ENCODE data around the gene LRPAP1. TPM values are rescaled to one million over a fixed set of nuclear protein-coding genes. Genes with fewer than 3 reads are reported as not detected.
A peak's percentile ranks its signal among the peaks of the same experiment; 100 is the strongest.

LRPAP1 gene
- total RNA-seq, 1 donor from 2014 or later = 68.1 TPM

DNA sequence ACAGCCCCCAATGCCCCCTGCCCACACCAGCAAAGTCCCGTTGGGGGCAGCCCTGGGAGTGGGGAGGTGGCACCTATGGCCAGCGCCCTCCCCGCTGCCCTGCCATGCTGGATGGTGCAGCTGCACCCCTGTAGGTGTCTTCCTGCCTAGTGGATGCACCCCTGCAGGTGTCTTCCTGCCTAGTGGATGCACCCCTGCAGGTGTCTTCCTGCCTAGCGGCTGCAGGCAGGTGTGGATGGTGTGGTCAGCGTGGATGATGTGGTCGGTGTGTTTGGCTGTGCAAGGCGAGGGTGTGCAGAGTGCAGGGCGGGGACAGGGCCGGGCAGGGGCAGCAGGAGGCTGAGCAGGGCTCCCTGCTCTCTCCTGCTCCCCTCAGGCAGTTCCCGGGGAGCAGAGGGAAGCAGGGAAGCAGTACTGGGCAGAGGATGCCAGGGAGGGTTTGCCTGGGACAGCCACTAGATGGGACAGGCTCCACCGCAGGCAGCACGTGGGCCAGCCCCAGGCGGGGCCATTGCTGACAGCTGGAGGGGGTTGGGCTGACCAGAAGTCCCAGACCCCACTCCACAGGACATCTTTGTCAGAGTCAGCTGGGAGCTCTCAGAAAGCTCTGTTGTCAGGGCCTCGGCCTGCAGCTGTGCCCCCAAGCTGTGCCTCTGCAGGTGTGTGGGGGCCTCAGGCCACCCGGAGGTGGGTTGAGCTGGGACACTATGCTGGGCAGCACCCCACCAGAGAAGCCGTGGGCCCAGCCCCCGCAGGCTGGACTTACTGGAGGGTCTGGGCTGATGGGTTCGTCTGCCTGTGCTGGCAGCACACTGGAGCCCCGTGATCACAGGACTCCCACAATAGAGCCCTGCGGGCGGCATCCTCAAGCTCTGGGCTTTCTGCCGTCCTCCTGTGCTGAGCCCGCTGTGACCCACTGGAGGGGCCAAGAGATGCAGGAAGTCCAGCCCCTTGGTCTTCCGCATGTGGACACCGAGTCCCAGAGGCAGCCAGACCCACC is 45.4 kb downstream of the LRPAP1 start:
- DNase-seq (ENCODE audit: low spot score) = no peak

DNA sequence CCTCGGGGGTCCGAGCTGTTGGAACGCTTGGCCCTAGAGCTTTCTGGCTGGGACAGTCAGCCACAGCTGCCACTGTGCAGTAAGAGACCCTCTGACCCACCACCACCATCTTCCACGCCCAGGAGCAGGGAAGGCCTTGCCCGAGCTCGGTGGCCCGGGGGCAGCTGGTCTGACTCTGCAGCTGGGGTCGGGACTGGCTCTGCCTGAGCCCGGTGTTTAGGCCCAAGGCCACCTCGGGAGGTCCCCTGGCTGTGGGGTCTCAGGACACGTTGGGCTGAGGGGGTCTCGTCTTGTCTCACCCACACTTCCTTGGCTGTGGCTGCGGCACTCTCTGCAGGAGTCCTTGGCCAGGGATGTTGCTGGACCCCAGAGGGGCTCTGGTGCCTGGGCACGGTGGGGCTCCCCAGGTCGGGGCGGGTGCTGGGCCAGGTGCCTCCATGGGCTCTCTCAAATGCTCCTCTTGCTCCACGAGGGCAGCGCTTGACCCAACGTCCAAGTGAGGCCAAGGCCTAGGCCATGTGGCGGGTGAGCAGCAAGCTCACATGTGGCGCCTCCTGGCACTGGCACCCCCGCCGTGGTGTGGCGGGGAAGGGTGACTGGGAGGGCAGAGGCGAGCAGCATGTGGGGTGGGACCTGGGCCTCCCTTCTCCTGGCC is 46.2 kb downstream of the LRPAP1 start:
- no peak for DNase-seq (ENCODE audit: low spot score)

DNA sequence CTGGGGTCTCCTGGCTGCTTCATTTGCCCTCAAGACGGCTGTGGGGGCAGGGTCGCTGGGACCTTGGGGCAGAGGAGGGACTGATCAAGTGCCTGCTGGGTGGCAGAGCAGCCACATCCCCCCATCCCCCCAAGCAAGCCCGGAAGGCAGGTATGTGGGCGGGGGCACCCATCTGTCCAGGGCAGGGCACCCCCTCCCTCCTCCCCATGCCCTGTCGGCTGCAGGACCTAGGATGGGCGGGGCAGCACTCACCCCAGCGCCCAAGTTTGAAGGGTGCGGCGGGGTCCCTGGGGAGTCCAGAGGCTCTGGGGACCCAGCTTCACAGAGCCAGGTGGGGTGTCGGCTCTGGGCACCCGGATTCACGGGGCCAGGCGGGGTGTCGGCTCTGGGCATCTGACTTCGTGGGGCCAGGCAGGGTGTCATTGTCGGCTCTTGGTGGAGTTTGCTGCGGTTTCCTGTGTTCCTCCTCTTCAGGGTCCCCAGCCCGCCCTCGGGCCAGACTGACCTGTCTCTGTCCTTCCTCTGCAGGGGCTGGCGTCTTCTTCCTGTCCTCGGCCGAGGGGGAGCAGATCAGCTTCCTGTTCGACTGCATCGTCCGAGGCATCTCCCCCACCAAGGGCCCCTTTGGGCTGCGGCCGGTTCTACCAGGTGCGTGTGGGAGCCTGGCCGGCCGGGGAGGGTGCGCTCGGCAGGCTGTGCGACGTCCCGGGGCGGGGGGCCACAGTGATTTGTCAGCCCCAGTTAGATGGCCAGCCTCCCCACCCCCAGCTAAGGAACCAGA is 47.0 kb downstream of the LRPAP1 start:
- DNase-seq (ENCODE audit: low spot score) = peak; percentile 44

DNA sequence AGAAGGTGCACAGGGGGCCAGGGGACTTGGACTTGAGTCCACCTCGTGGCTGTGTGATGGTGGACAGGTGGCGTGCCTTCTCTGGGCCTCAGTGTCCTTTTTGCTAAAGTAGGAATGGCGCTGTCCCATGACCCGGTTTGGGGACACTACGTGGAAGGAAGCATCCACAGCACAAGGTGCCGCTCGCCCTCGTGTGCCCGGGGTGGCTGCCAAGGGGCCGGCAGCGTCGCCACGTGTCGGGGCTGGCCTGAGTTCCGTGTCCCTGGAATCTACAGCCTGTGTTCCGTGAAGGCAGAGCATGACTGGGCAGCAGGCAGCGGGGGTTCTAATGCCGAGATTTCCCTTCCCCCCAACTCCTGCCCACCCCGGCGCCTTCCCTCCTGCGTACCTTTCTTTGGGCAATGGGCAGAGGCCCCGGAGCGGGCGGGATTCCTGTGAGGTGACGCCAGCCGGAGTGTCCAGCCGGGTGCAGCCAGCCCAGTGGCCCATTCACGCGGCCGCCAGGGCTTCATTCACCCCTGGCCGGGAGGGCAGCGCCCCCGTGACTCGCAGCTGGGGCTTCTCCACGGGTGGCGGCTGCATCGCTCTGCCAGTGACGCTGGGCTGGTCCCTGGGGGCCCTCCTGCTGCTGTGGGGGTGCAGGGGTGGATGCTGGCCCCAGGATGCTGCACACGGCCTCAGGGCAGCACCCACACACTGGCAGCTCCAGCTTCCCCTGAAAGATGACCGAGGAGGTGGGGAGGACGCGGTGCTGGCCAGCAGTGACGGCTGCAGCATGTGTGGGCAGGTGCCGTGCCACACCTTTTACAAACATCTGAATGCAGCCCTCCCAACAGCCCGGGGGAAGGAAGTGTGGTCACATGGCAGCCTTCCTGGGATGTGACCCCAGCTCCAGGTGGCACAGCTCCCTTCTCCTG is 47.9 kb downstream of the LRPAP1 start:
- DNase-seq (ENCODE audit: low spot score) = peak; percentile 43

DNA sequence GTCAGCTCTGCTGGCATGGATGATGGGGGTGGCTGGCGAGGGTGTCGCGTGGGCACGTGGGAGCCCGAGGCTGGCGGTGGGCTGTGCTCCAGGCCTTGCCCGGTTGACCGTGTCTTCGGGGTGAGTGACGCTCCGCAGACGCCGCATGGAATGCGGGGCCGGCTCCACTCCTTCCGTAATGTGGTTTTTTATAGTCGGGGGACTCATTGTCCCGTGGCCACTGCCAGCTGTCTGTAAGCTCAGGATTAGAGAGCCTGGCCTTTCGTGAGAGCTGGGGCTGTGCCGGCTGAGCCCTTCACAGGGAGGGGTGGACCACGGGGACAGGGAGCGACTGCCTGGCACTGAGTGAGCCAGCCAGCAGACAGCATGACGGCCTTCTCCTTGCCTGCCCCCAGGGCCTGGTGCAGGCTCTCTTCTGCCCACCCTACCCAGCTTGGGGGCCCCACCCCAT is 48.7 kb downstream of the LRPAP1 start:
- DNase-seq (ENCODE audit: low spot score) = peak; percentile 39

DNA sequence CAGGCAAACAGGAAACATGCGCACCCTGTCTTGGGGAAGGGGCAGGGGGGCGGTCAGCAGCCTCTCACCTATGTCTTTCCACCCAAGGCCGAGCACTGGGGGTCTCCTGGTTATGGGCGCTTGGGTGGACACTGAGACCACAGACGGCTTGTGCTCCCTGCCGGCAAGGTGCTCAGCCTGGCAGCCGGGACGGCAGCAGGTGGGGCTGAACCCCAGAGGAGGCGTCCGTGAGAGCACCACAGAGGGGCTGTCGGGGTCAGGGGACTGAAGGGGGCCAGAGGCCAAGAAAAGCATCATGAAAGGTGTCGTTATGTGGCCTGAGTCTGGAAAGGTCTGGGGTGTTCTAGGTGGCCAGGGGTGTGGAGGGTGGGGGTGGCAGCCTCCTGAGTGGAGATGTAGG is 49.5 kb downstream of the LRPAP1 start:
- no peak for DNase-seq (ENCODE audit: low spot score)

DNA sequence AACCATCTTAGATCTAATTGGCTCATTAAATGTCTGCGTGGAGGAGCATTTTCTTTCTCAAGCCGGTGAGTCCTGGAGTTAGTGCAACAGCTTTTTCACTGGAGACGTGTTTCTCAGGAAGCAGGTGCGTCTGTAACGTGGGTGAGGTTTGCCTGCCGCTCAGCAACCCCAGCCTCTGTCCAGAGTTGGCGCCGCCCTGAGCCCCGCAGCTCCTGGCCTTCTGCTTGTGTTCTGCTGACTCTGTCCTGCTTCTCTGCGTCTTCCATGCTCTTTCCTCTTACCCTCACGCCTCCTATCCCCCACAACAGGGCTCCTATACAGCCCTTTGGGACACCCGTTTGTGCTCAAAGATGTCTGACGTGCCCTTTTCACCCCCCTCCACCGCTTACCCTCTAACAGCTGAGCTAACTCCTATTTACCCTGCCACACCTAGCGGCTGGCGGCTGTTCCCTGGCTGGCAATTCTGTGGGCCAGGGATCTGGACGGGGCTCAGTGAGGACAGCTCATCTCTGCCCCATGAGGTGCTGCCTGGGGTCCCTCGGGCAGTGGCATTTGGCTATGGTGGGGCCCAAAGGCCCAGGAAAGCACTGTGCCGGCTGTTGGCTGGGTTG is 50.3 kb downstream of the LRPAP1 start:
- no peak for DNase-seq (ENCODE audit: low spot score)

DNA sequence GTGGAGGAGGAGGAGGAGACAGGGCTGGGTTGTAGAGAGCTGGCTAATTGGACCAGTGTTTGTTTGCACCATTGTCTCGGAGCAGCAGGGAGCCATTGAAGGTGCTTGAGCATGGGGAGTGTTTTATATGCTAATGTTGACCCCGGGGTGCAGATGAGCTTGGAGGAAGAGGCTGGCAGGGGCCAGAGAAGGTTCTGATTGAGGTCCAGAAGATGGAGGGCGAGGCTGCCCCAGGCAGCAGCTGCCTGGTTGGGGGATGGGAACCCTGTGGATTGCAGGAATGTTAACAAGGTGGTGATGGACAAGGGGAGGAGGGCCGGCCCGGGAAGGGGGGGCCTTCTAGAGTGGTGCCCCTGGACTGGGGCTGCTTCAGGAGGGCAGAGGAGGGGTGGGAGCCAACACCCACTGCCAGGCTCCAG is 51.1 kb downstream of the LRPAP1 start:
- DNase-seq (ENCODE audit: low spot score) = no peak

DNA sequence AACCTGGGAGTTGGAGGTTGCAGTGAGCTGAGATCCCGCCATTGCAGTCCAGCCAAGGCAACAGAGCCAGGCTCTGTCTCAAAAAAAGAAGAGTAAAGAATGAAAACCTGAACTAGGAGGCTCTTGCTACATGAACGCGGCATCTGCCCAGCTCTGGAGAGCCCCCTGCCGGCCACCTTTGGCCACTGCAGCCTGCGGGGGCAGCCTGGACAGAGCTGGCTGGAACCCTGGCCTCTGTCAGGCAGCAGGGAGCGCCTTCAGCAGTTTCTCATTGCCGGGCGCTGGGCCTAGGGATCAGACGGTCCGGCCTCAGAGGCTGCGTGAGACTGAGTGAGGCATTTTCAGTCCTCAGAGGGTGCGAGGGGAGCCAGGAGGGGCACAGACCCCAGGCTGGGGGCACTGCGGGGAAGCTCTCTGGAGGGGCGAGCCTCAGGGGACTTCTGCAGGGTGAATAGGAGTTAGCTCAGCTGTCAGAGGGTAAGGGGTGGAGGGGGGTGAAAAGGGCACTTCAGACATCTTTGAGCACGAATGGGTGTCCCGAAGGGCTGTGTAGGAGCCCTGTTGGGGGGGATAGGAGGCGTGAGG is 51.6 kb downstream of the LRPAP1 start:
- DNase-seq (ENCODE audit: low spot score) = peak; percentile 77

DNA sequence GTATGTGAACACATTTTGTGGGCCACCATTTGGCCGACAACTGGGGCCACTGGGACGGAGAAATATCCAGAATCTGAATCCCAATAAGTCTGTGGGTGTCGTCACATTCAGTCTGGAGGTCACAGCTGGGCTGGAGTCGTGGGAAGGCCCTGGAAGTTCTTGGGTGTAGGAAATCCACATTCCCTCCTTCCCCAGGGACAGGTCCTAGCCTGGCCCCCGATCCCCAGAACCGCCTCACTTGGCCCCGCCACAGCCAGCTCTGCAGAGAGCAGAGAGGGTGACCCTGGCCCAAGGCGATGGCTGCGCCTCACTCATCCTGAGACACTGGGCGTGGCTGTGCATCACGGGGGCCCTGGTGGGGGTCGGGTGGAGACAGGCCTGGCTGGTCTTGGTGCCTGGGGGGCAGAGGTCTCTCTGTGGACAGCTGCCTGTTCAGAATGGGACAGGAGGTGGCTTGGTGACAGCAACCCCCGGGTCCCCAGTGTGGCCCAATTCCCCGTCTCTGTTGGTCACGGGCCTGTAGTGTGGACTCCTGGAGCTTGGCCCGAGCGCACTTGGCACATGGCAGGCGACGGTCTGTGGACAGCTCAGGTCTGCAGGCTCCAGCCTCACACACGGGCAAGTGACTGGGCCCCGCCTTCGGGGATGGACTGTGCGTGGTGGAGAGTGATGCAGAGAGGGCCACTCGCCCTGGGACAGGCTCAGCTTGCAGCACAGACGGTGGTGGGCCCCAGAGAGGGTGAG is 52.7 kb downstream of the LRPAP1 start:
- DNase-seq (ENCODE audit: low spot score) = no peak

DNA sequence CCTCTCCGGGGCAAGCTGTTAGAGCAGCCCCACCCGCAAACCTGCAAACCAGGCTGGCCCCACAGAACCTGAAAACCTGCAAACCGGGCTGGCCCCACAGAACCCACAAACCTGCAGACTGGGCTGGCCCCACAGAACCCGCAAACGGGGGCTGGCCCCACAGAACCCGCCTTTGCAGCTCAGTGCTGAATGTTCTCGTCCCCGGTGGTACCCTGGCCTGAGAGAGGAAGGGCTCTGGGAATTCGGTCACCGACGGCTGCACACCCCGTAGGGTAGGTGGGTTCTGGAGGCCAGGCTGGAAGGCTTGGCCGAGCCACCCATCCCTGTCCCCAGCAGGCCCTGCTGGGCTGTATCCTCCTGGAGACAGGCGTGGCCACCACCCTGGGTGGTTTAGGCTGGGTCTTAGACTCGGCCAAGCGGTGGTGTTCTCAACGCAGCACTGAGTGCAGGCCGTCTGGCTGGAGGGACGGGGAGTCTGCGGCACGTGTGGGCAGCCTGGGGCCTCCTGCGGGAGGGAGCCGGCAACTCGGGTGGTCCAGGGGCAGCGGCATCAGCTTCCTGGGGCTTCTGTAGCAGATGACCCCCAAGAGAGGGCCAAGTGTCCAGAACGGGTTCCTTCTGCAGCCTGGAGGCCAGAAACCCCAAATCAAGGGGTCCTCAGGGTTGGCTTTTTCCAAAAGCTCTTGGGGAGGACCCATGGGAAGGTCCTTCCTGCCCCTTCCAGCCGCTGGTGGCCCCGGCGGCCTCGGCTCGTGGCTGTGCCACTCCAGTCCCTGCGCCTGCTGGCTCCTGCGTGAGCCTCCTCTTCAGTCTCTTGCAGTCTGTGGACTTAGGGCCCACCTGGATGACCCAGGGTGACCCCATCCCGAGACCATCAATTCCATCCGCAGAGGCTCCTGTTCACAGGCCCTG is 53.5 kb downstream of the LRPAP1 start:
- no peak for DNase-seq (ENCODE audit: low spot score)

DNA sequence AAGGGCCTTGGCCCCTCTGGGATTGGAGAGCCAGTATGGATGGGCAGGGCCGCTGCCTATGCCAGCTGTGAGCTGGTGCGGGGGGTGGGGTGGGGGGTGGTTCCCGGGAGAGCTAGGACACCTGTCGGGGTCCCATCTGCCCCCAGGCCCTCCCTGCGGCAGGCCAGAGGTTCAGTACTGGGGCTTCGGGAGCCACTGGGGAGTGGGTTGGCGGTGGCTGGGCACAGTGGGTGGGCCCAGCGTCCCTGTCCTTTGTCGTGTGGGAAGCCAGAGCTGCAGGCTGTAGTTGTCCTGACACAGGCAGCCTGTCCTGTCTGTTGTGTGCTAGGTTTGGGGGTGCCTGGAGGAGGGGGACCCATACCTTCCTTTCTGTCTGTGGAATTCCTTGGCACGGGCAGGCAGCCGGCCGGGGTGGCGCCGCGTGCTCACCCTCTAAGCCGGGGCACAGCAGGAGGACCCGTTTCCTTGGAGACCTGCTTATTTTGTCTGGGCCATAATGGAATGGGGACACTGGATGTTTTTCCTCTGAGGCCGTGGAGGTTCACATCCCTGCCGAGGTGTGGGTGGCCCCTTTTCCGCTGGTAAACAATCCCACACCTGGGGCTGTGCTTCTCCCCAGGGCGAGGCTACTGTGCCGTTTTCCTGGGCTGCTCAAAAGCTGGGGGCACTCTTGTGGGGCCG is 54.3 kb downstream of the LRPAP1 start:
- DNase-seq (ENCODE audit: low spot score) = no peak

DNA sequence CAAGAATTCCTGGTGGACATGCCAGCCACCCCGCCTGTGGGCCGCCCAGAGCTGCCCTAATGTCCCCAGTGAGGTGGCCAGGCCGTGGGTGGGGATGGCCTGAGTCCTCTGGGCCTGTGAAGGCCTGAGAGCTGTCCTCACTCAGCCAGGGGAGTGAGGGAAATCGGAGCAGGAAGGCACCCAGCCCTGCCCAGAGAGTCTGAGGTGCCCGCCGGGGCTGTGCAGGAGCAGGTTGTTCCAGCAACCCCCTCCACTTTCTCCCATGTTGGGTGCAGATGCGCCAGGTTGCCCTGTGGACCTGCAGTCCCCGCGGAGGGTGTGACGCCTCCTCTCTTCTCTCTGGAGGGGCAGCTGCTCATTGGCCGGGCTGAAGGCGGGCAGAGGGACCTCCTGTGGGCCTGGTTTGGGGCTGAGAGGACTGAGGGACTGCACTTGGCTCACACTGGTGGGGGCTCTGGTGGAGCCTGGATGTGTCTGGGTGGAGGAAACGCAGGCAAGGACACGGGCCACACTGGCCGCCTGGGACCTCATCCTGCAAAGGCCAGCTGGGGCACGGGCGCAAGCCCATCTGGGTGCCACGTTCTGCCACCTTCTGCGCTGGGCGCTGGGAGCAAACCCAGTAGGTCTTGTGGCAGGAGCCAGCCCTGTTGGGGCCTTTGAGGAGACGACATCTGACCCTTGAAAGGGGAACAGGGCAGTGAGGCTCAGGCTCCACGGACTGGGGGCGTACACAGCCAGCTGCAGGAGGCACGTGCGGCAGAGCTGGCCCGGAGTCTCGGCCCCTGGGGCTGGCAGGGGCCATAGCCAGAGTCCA is 55.1 kb downstream of the LRPAP1 start:
- DNase-seq (ENCODE audit: low spot score) = no peak

DNA sequence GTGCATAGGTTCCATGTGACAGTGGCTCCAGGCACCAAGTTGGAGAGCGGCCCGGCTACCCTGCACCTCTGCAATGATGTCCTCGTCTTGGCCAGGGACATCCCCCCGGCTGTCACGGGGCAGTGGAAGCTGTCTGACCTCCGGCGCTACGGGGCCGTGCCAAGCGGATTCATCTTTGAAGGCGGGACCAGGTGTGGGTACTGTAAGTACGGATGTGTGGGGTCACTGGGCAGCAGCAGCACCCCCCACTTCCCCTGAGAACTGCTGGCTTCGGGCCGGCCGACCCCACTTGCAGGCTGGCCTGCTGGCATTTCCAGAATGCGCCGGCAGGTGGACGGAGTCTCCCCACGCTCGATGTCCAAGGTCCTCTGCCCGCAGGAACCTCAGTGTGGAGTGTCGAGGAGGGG is 55.9 kb downstream of the LRPAP1 start:
- DNase-seq (ENCODE audit: low spot score) = no peak

DNA sequence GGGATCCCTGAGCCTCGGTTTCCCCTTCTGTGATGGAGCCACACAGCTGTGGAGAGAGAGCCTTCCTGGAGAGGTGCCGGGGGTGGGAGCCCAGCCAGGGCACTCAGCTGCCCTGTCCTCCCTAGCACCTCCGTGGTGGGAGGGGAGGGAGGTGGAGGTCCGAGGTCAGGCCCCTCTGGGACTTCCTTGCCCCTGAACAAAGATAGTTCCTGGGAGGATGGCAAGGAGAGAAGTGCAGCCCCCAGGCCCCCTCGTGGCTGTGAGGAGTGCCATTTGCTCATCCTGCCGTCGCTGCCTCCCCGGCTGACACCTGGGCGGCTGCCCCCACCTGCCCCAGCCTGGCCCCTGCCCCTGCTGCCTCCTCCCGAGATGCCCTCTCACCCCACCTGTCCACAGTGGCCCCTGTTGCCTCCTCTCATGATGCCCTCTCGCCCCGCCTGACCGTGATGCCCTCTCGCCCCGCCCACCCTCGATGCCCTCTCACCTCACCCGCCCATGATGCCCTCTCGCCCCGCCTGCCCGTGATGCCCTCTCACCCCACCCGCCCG is 56.4 kb downstream of the LRPAP1 start:
- DNase-seq (ENCODE audit: low spot score) = no peak

DNA sequence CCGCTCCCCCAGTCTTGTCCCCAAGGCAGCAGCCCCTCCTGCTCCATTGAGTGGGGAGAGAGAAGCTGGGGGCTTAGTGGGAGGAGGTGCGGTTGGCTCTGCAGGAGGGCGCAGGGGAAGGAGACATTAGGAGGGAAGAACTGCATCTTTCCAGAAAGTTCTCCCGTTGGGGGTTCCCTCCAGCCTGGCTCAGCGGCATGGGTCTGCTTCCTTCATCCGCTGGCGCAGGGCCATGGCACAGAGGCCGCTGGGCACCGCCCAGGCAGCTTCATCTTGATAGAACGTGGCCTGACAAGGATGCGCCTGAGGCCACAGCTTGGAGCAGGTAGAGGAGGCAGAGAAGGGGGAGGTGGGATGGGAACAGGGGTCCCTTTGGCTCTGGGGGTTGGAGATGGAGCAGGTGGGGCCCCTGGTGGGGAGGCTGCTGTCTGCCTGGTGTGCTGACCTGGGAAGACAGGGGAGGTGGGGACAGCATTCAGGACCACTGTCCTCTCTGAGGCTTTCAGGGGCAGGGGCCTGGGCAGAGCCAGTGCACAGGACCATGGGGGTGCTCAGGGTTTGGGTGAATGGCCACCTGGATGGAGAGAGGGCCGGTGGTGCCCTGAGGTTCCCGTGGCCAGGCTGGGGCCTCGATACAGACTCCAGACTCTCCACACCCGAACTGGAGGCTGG is 57.0 kb downstream of the LRPAP1 start:
- DNase-seq (ENCODE audit: low spot score) = no peak
